Endothelial cell of umbilical vein (primary cell): Measurements from ENCODE around the gene SLC22A3. TPM values are rescaled to one million over a fixed set of nuclear protein-coding genes. Genes with fewer than 3 reads are reported as not detected.

ENCODE experiments used
- BruUV-seq: library from RNA; stranded (reverse); fragments of 400-500 nt; replicated peaks from 2 replicates; lab custom pipeline; 2021; lab: Mats Ljungman, UMichigan
- CTCF ChIA-PET: fragments of 300-600, 350-600 bp; sonication (Branson Sonifier 250); formaldehyde crosslinking; loops from one replicate; lab custom pipeline; 2021; ENCODE audit warnings: antibody characterized with exemption, inconsistent platforms; lab: Charles Lee
- POLR2A ChIA-PET: fragments of 300-600, 350-600 bp; sonication (Branson Sonifier 250); formaldehyde crosslinking; loops from one replicate; lab custom pipeline; 2021; ENCODE audit warnings: antibody characterized with exemption, inconsistent platforms; lab: Charles Lee
- DNase-seq: peaks from one replicate; pipeline ENCODE4 v3.0.0-alpha.2; 2011; ENCODE audit warnings: low read depth, low spot score
- FAIRE-seq: peaks from 2 replicates; lab custom pipeline; 2011; peaks lifted over from hg19 to GRCh38; lab: Jason Lieb, UNC
- H2AFZ ChIP-seq: 2 replicates; pipeline ENCODE4 v1.6.0; 2012; ENCODE audit warnings: low read depth, low read length, control low read depth, inconsistent platforms
- H3K27ac ChIP-seq: 2 replicates; pipeline ENCODE4 v1.5.1; 2011; ENCODE audit warnings: low read depth, mild to moderate bottlenecking, control low read depth, low read length, moderate library complexity; ENCODE audit not compliant: insufficient read depth
- H3K27me3 ChIP-seq, 2 experiments: 2 replicates each; pipeline versions ENCODE4 v1.6.0 to v1.6.1; 2011; ENCODE audit warnings: low read length in 2 of 2, mixed read lengths in 1 of 2; ENCODE audit not compliant: control insufficient read depth in 2 of 2, insufficient read depth in 2 of 2
- H3K36me3 ChIP-seq, 2 experiments: 2 replicates in 1 of 2; 3 replicates in 1 of 2; pipeline ENCODE4 v1.5.1; 2011; ENCODE audit warnings: low read length in 2 of 2, mild to moderate bottlenecking in 1 of 2, moderate library complexity in 1 of 2; ENCODE audit not compliant: control insufficient read depth in 2 of 2, insufficient read depth in 2 of 2; ENCODE audit errors: extremely low read depth in 1 of 2
- H3K4me1 ChIP-seq: 3 replicates; pipeline ENCODE4 v1.5.1; 2011; ENCODE audit warnings: mild to moderate bottlenecking, low read length; ENCODE audit not compliant: control insufficient read depth, insufficient read depth; ENCODE audit errors: extremely low read depth
- H3K4me2 ChIP-seq: 2 replicates; pipeline ENCODE4 v1.6.1; 2011; ENCODE audit warnings: low read length, control low read depth, mixed read lengths; ENCODE audit not compliant: insufficient read depth
- H3K4me3 ChIP-seq, 3 experiments: fragments of 200-600 bp in 1 of 3; sonication (generic), shearing (Covaris generic) in 1 of 3; replicated peaks in 1 of 3; 2 replicates each; pipeline ENCODE4 v1.5.1; 2011 to 2016; ENCODE audit warnings: control low read depth in 3 of 3, low read length in 3 of 3, mild to moderate bottlenecking in 2 of 3, inconsistent platforms in 1 of 3, low read depth in 1 of 3, moderate library complexity in 1 of 3; ENCODE audit not compliant: insufficient read depth in 1 of 3
- H3K79me2 ChIP-seq: 2 replicates; pipeline ENCODE4 v1.6.0; 2012; ENCODE audit warnings: low read length, inconsistent platforms; ENCODE audit not compliant: control insufficient read depth, insufficient read depth
- H3K9ac ChIP-seq: replicated peaks from 2 replicates; pipeline ENCODE3; 2011; ENCODE audit warnings: low read length, control low read depth; ENCODE audit not compliant: insufficient read depth; ENCODE audit errors: extremely low read depth
- H3K9me1 ChIP-seq: replicated peaks from 3 replicates; pipeline ENCODE4 v1.6.0; 2011; ENCODE audit warnings: mild to moderate bottlenecking, low read length; ENCODE audit not compliant: control insufficient read depth, insufficient read depth; ENCODE audit errors: extremely low read depth
- H3K9me3 ChIP-seq: replicated peaks from 2 replicates; pipeline ENCODE4 v1.5.1; 2012; ENCODE audit warnings: low read length, inconsistent platforms; ENCODE audit not compliant: control insufficient read depth, insufficient read depth
- H4K20me1 ChIP-seq: replicated peaks from 2 replicates; pipeline ENCODE3; 2011; ENCODE audit warnings: mild to moderate bottlenecking, low read length; ENCODE audit not compliant: control insufficient read depth, insufficient read depth; ENCODE audit errors: extremely low read depth
- EZH2 ChIP-seq: IDR thresholded peaks from 2 replicates; pipeline ENCODE4 v1.6.1; 2012; ENCODE audit warnings: borderline replicate concordance, low read depth, mild to moderate bottlenecking, moderate library complexity, low read length, inconsistent platforms; ENCODE audit not compliant: severe bottlenecking
- FOS ChIP-seq: IDR thresholded peaks from 2 replicates; pipeline ENCODE4 v1.6.1; 2011; ENCODE audit warnings: mild to moderate bottlenecking, low read length, moderate library complexity, borderline replicate concordance; ENCODE audit not compliant: insufficient read depth
- GATA2 ChIP-seq: IDR thresholded peaks from 2 replicates; pipeline ENCODE4 v1.7.0; 2011; ENCODE audit warnings: low read depth, mild to moderate bottlenecking, moderate library complexity, mixed read lengths, low read length; ENCODE audit not compliant: insufficient read length, insufficient read depth
- JUN ChIP-seq: IDR thresholded peaks from 2 replicates; pipeline ENCODE4 v1.6.1; 2011; ENCODE audit warnings: borderline replicate concordance, low read depth; ENCODE audit not compliant: insufficient read length, insufficient read depth
- MYC ChIP-seq: IDR thresholded peaks from one replicate; pipeline ENCODE4 v1.6.1; 2011; ENCODE audit warnings: mild to moderate bottlenecking, low read depth, low read length
- POLR2A ChIP-seq: IDR thresholded peaks from 2 replicates; pipeline ENCODE4 v1.6.1; 2012; ENCODE audit warnings: low read depth, mild to moderate bottlenecking, control low read depth, low read length
- POLR2AphosphoS5 ChIP-seq: IDR thresholded peaks from 2 replicates; pipeline ENCODE4 v1.6.1; 2012; ENCODE audit warnings: low read depth, mild to moderate bottlenecking, control low read depth, low read length, moderate library complexity; ENCODE audit not compliant: insufficient read depth
- dilution Hi-C: fragments of 300-500 bp; cut with MboI; formaldehyde crosslinking; loops from one replicate; pipeline ENCODE4 v1.15.0; 2019; ENCODE audit warnings: low sequenced_read_pairs; ENCODE audit not compliant: extremely low pct_ligation_motif_present
- intact Hi-C: fragments of 100-400 bp; cut with micrococcal nuclease; formaldehyde crosslinking; loops from one replicate; pipeline ENCODE4 v1.10.0; 2022
- polyA plus RNA-seq, 4 experiments: library from polyadenylated mRNA; depleted of rRNA in 3 of 4; stranded (reverse) in 3 of 4; unstranded in 1 of 4; fragments of >200 nt; gene quantifications; 2 replicates each; pipeline versions ENCODE4 v1.2.1 to v1.2.3, GENCODE V29; 2011 to 2012; ENCODE audit warnings: missing spikeins in 1 of 4
- total RNA-seq: library from RNA; stranded (reverse); gene quantifications from 2 replicates; pipeline ENCODE4 v1.2.3, GENCODE V29; 2021
- TF ChIP-seq, protein P1 (sequence below): IDR thresholded peaks from 2 replicates; pipeline ENCODE4 v1.6.1; 2011; ENCODE audit not compliant: insufficient read depth, insufficient read length
- TF ChIP-seq, protein P2 (sequence below), 2 donors: IDR thresholded peaks; 1 replicate in 1 of 2; 2 replicates in 1 of 2; pipeline ENCODE4 v1.5.1; 2011; ENCODE audit warnings: low read length in 2 of 2, mild to moderate bottlenecking in 2 of 2, moderate library complexity in 2 of 2, control low read depth in 1 of 2, inconsistent platforms in 1 of 2, low read depth in 1 of 2; ENCODE audit not compliant: insufficient read depth in 1 of 2; ENCODE audit errors: extremely low read depth in 1 of 2

The SLC22A3 gene
- total and polyA plus RNA-seq, 2 donors (not counting 3 experiments of a cell fraction or from before 2014, with no cell fraction given): not detected

DNA sequence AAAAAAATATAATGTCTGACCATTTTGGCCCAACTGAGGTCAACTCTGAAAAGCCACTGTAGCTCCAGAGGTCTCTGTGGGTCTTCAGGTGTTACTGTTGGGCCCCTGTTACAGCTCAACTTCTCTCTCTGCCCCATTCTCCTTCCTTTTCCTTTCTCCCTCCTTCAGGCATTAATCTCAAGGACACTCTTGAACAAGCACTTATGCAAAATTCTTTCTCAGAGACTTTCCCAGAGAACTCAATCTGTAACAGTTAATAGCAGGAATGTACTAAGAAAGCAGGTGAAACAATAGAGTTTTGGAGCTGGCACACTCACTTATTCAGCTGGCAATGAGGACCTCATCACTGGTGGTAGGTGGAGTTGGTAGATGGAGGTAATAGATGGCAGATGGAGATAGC lies 31.9 kb upstream of the SLC22A3 start:
- no peak overlapping the region for H3K27ac ChIP-seq
- CTCF ChIA-PET: no interaction called here
- H3K4me1 ChIP-seq: no peaks in the 10 kb centered on the region
- intact Hi-C loops (no loop called here), dilution Hi-C loops (no loop called here)
- no peak overlapping the region for H3K4me3 ChIP-seq
- no peaks in the 10 kb centered on the region for H3K79me2 ChIP-seq
- H3K36me3 ChIP-seq: no peaks in the 10 kb centered on the region
- DNase-seq: no peak
- H3K9me1 ChIP-seq: no peaks in the 10 kb centered on the region
- POLR2A ChIA-PET: no interaction called here
- TF ChIP-seq POLR2AphosphoS5 (no peak), MYC (no peak), FOS (no peak), POLR2A (no peak), JUN (no peak), EZH2 (no peak), GATA2 (no peak)
- TF ChIP-seq, protein P1, sequence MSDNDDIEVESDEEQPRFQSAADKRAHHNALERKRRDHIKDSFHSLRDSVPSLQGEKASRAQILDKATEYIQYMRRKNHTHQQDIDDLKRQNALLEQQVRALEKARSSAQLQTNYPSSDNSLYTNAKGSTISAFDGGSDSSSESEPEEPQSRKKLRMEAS: no peak
- TF ChIP-seq, protein P2, sequence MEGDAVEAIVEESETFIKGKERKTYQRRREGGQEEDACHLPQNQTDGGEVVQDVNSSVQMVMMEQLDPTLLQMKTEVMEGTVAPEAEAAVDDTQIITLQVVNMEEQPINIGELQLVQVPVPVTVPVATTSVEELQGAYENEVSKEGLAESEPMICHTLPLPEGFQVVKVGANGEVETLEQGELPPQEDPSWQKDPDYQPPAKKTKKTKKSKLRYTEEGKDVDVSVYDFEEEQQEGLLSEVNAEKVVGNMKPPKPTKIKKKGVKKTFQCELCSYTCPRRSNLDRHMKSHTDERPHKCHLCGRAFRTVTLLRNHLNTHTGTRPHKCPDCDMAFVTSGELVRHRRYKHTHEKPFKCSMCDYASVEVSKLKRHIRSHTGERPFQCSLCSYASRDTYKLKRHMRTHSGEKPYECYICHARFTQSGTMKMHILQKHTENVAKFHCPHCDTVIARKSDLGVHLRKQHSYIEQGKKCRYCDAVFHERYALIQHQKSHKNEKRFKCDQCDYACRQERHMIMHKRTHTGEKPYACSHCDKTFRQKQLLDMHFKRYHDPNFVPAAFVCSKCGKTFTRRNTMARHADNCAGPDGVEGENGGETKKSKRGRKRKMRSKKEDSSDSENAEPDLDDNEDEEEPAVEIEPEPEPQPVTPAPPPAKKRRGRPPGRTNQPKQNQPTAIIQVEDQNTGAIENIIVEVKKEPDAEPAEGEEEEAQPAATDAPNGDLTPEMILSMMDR (IDR thresholded peaks at IDR 0.05; ENCODE audit: extremely low read depth in 1 of 2, insufficient read depth in 1 of 2, low read depth in 1 of 2, low read length in 2 of 2): no peak
- H3K27me3 ChIP-seq: no peaks in the 10 kb centered on the region
- peaks cover 2% of the 10 kb centered on the region for H3K9me3 ChIP-seq
- no TSS peak for BruUV-seq
- H3K9ac ChIP-seq: no peak overlapping the region
- no peaks in the 10 kb centered on the region for H4K20me1 ChIP-seq
- H3K4me2 ChIP-seq: no peak overlapping the region
- no peak overlapping the region for H2AFZ ChIP-seq
- FAIRE-seq: no peak
